Measurements from ENCODE around the gene CPA5.
"Not testable (repeated sequence)": the region's sequence is repeated elsewhere in the genome, so short reads cannot be mapped to it uniquely, and the experiment has no call there.

CPA5 gene, protein sequence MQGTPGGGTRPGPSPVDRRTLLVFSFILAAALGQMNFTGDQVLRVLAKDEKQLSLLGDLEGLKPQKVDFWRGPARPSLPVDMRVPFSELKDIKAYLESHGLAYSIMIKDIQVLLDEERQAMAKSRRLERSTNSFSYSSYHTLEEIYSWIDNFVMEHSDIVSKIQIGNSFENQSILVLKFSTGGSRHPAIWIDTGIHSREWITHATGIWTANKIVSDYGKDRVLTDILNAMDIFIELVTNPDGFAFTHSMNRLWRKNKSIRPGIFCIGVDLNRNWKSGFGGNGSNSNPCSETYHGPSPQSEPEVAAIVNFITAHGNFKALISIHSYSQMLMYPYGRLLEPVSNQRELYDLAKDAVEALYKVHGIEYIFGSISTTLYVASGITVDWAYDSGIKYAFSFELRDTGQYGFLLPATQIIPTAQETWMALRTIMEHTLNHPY

DNA sequence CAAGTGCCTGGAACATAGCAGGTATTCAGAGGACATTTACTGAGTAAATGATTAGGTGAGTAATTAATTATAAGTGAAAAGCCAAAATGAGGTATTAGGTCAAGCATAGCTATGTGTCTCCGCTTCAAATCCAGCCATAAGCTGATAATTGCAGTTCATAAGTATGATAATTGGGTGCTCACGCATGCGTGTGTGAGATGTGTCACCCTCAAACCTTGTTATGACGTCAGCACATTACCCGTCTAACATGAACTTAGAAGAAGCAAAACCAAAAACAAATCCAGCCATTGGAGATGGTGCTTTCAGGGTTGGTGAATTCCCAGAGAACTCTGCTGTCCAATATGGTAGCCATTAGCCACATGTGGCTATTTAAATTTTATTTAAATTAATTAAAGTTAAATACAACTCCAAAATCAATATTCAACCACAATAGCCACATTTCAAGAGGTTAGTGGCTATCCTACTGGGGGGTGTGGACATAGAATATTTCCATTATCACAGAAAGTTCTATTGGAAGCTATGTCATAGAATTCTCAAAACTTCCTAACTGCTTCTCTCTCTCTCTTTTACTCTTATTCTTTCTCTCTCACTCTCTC, at the start of gene CPA5:
Gene CPA5, plus strand, starts transcription at position 546 of the 596 bp plus-strand sequence. CDS start 1,670 bp downstream, outside the sequence.
- no peak for DNase-seq (ENCODE audit: low read depth, low spot score)

DNA sequence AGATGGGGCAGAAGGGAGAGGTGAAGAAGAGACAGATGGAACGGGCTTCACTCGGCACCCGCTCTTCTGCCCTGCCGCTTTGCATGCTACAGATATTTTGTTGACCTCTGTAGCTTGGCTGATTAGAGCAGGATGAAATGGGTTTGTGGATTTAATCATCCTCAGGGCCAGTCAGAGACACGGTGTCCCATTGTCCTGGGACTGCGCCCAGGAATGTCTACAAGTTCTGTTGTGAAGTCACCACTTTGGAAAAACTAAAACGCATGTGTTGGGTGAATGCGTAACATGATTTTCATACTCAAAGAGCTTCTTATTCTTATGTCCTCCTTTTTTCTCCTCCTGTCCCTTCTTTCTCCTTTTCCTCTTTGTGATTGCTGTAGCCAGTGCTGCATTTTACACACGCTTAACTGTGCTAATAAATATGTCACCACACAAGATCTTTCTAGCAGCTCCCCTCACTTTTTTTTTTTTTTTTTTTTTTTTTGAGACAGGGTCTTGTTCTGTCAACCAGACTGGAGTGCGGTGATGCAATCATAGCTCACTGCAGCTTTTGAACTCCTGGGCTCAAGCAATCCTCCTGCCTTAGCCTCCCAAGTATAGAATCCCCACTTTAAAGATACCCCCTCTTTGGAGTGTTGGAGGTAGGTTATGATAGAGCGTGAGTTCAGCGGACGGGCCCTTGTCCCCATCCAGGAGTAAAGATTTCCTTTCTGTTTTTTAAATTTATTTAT, 48.2 kb upstream of the CPA5 start:
- DNase-seq (ENCODE audit: low read depth, low spot score) = no peak

DNA sequence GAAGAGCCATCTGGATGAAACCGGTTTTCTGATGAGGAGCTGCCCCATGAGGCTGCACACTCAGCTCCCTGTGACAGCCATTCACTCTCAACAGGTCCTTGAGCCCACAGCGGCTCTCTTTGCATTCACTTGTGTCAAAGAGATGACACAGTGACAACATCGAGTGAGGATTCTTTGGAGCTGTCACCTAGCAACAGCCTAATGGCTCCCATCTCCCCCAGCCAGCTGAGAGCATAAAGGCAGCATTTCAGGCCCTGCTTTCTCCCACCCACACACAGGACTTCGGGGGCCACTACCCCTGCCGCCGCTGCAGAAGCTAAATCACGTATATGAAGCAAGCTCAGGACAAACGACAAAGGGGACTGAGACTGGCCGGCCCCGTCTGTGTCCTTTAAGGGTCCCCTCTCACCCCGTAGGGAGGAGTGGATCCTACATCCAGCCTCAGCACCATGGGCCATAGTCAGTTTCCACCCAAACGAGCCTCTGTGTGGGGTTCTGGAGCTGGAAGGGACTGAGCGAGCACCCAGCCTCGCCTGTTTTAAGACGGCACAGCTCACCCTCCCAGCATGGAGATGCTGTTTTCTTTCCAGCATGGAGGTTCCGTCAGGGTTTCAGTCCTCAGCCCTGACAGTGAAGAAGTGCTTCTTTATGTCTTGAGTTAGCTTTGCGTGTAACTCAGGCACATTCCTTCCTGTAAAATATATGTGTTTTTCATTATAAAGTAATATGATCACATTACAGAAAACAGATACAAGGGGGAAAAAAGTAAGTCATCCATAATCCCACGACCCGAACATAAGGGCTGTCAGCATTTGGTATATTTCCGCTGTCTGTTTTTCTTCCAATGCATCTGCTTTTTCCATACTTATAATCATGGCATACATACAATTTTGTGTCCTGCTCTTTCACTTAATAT, 46.7 kb upstream of the CPA5 start:
- DNase-seq (ENCODE audit: low read depth, low spot score) = no peak

GRCh38 chr7:130298544-130299326, 45.9 kb upstream of the CPA5 start:
- DNase-seq (ENCODE audit: low read depth, low spot score) = no peak

DNA sequence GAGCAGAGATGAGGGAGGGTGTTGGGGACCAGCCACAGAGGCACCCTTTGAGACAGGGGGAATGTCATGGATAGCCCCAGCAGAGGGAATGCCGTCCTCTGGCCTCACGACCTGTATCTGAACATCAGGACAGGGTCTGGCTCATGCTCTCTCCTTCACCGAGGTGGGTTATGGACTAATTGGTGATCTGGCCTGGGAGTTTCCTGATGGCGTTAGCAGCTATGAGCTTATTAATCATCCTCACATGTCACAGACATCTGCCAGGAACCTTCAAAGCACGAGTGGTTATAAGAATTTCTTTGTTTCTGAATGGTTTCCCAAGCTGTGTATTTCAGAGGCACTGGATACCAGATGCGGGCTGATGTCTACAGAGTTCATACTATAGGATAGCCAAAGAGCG, 44.8 kb upstream of the CPA5 start:
- no peak for DNase-seq (ENCODE audit: low read depth, low spot score)

DNA sequence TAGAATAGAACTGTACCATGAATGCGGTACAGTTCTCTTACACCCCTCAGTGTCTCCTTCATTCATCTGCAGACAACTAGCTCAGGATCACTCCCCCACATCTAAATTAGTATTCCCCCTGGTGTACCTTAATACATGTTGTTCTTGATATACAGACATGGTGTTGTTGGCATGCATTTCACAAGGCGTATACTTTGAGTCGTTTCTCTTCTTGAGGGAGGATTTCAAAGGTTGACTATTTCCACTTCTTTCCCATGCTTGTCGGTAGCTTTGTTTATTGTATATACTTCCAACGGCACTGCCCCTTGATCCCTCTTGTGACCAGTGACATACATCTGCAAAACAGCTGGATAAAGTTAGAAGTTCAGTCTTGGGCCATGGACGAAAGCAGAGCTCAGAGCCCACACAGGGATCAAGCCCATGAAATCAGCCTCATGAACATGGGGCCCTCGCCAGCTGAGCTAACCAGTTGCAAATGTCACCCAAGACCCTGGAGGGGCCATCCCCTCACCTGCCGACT, 43.1 kb upstream of the CPA5 start:
- no peak for DNase-seq (ENCODE audit: low read depth, low spot score)

GRCh38 chr7:130302649-130303048, 42.0 kb upstream of the CPA5 start:
- DNase-seq (ENCODE audit: low read depth, low spot score) = no peak

GRCh38 chr7:130303127-130303526, 41.5 kb upstream of the CPA5 start:
- DNase-seq (ENCODE audit: low read depth, low spot score) = no peak

DNA sequence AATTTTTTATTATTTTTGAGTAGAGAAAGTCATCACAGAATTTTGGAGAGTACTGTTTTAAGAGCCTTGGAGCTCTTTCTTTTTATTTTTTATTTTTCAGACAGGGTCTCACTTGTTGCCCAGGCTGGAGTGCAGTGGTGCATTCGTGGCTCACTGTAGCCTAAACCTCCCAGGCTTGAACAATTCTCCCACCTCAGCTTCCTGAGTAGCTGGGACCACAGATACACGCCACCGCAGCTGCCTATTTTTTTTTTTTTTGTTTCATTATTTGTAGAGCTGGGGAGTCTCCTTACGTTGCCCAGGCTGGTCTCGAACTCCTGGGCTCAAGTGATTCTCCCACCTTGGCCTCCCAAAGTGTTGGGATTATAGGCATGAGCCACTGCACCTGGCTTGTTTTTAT, 41.1 kb upstream of the CPA5 start:
- no peak for DNase-seq (ENCODE audit: low read depth, low spot score)

- no peak for DNase-seq (ENCODE audit: low read depth, low spot score)
Measured at GRCh38 chr7:130303982-130304381, 40.6 kb upstream of the CPA5 start.

- no peak for DNase-seq (ENCODE audit: low read depth, low spot score)
Measured at GRCh38 chr7:130304878-130305277, 39.7 kb upstream of the CPA5 start.

- DNase-seq (ENCODE audit: low read depth, low spot score) = no peak
Measured at GRCh38 chr7:130305433-130306042, 39.1 kb upstream of the CPA5 start.

DNA sequence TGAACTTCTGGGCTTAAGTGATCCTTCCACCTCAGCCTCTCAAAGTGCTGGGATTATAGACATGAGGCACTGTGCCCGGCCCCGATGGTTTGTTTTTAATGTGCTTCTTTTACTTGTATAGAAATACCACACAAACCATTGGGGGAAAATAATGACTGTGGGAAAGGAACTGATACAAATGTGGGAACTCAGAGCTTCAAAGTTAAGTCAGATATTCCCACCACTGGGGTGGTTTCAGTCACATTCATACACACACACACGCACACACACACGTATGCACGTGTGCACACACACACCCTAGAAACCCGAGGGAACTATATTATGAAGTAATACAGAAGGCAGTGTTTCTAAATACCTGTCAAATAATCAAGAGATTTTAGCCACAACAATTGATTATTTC, 34.6 kb upstream of the CPA5 start:
- no peak for DNase-seq (ENCODE audit: low read depth, low spot score)

DNA sequence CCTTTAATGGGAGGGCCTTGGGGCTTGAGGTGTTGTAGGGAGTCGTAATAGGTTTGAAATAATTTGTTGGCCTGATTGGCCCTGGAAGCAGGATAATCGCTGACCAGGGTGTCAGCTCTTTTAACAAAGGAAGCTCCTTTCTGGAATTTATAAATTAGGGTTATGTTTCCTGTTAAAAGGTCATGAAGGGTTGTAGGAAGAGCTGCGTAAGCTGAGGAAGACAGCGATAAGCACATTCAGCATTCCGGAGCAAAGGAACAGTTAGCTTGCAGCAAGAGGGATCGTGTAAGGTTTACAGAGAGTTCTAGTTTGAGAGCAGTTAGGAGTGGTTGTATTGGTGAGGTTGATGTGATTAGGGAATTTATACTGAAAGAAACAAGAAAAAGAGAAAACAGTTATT, 30.3 kb upstream of the CPA5 start:
- DNase-seq (ENCODE audit: low read depth, low spot score) = no peak

DNA sequence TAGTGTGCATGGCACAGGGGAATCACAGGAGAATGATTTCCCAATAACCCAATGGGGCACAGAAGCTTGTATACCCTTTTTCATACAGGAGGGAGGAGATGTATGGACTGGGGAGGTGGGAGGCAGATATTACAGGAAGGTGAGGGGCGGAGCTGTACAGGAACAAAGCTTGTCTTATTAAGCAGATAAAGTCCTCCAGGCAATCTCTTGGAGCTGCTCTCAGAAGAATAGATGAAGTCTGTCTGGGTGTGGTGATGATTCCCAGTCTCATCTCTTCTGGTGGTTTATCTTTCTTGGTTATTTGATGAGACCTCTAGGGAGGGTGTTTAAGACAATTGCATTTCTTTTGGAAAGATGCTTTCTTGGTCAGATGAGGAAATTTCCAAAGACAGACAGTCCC, 25.1 kb upstream of the CPA5 start:
- DNase-seq (ENCODE audit: low read depth, low spot score) = no peak

DNA sequence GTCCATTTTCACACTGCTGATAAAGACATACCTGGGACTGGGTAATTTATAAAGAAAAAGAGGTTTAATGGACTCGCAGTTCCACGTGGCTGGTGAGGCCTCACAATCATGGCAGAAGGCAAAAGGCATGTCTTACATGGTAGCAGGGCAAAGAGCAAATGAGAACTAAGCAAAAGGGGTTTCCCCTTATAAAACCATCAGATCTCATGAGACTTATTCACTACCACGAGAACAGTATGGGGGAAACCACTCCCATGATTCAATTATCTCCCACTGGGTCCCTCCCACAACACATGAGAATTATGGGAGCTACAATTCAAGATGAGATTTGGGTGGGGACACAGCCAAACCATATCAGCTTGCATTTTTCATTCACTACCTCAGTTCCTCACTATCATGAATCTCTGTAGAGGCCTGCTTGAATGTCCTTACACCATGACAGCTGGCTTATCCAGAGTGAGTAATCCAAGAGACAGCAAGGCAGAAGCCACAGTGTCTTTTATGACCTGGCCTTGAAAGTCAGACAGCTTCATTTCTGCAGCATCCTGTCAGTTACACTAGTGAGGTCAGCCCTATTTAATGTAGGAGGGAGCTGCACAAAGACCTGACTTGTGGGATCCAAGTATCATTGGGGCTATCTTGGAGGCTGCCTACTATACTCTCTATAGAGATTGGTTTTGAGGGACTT, 22.9 kb upstream of the CPA5 start:
- not testable (repeated sequence) for DNase-seq (ENCODE audit: low read depth, low spot score)

GRCh38 chr7:130322615-130323014, 22.0 kb upstream of the CPA5 start:
- DNase-seq (ENCODE audit: low read depth, low spot score) = no peak

DNA sequence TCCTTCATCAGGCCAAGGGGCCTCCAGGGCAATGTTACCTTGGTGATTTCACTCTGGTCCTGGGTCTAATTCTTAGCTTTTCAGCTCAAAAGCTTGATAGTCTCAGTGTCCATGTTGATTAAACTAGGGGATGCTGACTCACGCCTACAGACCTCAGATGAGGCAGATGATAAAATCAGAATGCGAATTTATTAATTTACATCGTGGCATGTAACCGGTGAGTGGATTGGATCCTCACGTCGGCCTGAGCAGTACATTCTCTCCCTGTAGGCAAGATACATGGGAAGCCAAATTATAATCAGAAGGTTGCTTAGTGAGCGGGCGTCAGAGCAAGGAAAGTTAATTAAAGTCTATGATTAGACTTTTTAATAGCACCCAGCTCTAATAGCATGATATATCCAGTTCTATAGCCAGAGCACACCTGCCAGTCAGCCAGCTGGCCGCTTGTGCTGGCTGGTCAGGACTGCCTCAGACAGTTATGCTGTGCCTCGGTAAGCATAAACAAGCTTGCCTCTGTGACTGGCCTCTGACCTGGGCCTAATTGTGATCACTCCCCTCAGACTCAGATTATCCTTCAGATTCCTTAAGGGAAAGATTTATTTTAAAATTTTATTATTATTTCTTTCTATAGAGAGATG, 20.2 kb upstream of the CPA5 start:
- DNase-seq (ENCODE audit: low read depth, low spot score) = no peak

DNA sequence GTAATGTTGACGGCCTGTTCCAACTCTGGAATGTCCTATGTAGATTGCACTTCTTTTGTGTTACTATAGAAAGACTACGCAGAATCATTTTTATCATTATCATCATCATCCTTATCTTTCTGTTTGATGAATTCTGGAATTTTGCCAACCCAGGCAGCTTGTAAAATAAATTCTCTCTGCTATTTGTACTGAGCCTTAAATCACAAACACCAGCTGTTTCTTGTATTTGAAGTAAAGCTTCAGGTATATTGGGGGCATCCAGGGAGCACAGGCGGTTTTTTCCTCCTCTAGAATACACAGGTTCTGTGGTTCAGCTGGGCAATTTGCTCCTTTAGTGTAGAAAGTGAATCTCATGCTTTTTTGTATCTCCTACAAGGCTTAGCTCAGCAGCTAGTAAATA, 14.9 kb upstream of the CPA5 start:
- no peak for DNase-seq (ENCODE audit: low read depth, low spot score)

Measured in brain pericyte (primary cell).